ENCODE measurements around the gene MALSU1.

GRCh38 chr7:23287612-23288011, 11.5 kb upstream of the MALSU1 start:
- no peak for TF ChIP-seq TAF1 (IDR thresholded peaks at IDR 0.05; ENCODE audit: borderline replicate concordance, low read depth, low read length)
- no peak for TF ChIP-seq USF1 (IDR thresholded peaks at IDR 0.05; ENCODE audit: borderline replicate concordance, low read depth)
- no peak for TF ChIP-seq CTCF (IDR thresholded peaks at IDR 0.05)
- TF ChIP-seq POLR2AphosphoS5 (IDR thresholded peaks at IDR 0.05; ENCODE audit: low read depth, low read length) = no peak
- no peak for TF ChIP-seq EZH2phosphoT487 (IDR thresholded peaks at IDR 0.05; ENCODE audit: borderline replicate concordance, low read depth)
- no peak for TF ChIP-seq EP300 (IDR thresholded peaks at IDR 0.05; ENCODE audit: borderline replicate concordance in 1 of 2, low read depth in 1 of 2, low read length in 1 of 2)
